RWPE2 (cell line): ENCODE measurements around the gene SLC30A10.

Experiments used
- ATAC-seq: fragments of 200-7000 bp; cut with Tn5 transposase; 3 replicates; pipeline ENCODE4 v1.9.1; 2021; ENCODE audit warnings: low read depth
- DNase-seq: peaks from one replicate; pipeline ENCODE4 v3.0.0-alpha.2; 2020; ENCODE audit warnings: low spot score
- H3K27ac ChIP-seq: fragments of 450-650 bp; 2 replicates; pipeline ENCODE4 v1.5.1; 2017; ENCODE audit warnings: mild to moderate bottlenecking; ENCODE audit not compliant: poor library complexity, severe bottlenecking
- H3K27me3 ChIP-seq: fragments of 250-450 bp; sonication (Bioruptor Pico); 2 replicates; pipeline ENCODE4 v1.5.1; 2021; ENCODE audit warnings: mild to moderate bottlenecking, moderate library complexity; ENCODE audit not compliant: insufficient read depth, poor library complexity, severe bottlenecking
- H3K36me3 ChIP-seq: fragments of 250-450 bp; sonication (Bioruptor Pico); 2 replicates; pipeline ENCODE4 v1.5.1; 2020; ENCODE audit warnings: low read depth, mild to moderate bottlenecking, moderate library complexity
- H3K4me1 ChIP-seq: fragments of 250-450 bp; sonication (Bioruptor Pico); 2 replicates; pipeline ENCODE4 v1.5.1; 2021; ENCODE audit warnings: mild to moderate bottlenecking, moderate library complexity; ENCODE audit not compliant: insufficient read depth, poor library complexity, severe bottlenecking
- H3K4me3 ChIP-seq: fragments of 250-450 bp; sonication (Bioruptor Pico); 2 replicates; pipeline ENCODE4 v1.5.1; 2021; ENCODE audit warnings: mild to moderate bottlenecking, moderate library complexity; ENCODE audit not compliant: severe bottlenecking
- H3K9me3 ChIP-seq: fragments of 250-450 bp; sonication (Bioruptor Pico); 2 replicates; pipeline ENCODE4 v1.5.1; 2021; ENCODE audit warnings: mild to moderate bottlenecking, moderate library complexity; ENCODE audit not compliant: severe bottlenecking
- CTCF ChIP-seq: fragments of 450-650 bp; IDR thresholded peaks from one replicate; pipeline ENCODE4 v1.5.1; 2017; ENCODE audit warnings: mild to moderate bottlenecking, moderate library complexity; ENCODE audit not compliant: poor library complexity, severe bottlenecking

SLC30A10 gene

DNA sequence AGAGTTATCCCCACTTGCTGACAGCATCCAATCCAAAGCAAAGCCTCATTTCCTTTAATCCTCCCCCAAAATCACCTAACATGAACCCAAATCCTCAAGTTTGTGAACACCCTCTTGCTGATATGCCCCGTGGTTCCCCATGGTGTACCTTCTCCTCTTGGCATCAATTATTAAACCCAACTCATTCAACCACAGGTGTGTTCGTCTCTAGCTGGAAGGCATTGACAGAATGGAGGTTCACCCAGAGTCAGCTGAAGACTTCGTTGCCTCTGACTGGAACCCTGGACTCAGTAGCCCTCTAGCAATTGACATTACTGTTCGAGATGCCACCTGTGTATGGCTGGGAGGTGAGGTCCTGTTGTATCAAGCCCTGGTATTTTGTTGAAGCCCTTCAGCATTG lies 22.8 kb downstream of the SLC30A10 start:
- no peak for DNase-seq
- Histone ChIP-seq H3K27me3 (no peaks in the 10 kb centered on the region), H3K27ac (no peak overlapping the region), H3K4me1 (no peaks in the 10 kb centered on the region), H3K9me3 (no peaks in the 10 kb centered on the region), H3K36me3 (no peaks in the 10 kb centered on the region), H3K4me3 (no peak overlapping the region)
- ATAC-seq, result no peak
- no peak for TF ChIP-seq CTCF

DNA sequence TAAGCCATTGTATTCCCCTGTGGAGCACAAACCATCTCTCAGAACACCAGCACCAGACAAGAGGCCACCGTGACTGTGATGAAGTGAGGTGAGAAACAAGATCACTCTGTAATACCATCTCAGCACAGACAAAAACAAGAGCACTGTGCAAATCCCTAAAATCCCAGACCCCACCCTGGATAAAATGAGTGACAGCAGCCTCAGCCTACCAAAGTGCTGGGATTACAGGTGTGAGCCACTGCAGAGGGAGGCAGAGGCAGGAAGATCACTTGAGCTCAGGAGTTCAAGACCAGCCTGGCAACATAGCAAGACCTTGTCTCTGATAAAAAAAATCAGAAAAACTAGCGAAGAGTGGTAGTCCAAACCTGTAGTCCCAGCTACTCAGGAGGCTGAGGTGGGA lies 23.4 kb downstream of the SLC30A10 start:
- ATAC-seq, result no peak
- TF ChIP-seq CTCF, result no peak
- no peak for DNase-seq
- Histone ChIP-seq H3K27ac (no peak overlapping the region), H3K9me3 (no peaks in the 10 kb centered on the region), H3K4me3 (no peak overlapping the region), H3K36me3 (no peaks in the 10 kb centered on the region), H3K4me1 (no peaks in the 10 kb centered on the region), H3K27me3 (no peaks in the 10 kb centered on the region)

DNA sequence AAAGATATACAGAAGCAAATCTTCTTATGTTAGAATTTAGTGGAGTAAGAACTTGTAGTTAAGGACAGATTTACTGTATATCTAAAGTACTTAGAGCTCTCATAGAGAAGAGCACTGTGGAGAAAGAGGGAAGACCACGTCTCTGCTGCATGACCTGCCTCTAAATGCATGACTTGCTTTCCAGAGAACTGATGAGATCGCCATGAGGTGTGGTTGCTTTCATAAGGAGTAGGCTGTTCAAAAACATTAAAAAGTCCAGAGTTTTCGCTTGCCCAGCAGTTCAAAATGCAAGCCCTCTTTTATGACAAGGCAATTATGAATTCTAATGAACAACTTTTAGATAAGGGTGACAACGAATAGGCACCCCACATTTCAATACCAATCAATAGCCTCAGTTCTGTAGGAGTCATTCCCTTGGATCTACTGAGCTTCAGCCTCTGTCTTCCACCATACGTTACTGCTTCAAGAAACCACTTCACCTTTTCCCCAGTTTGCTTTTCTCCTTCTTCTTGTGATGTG lies 24.9 kb downstream of the SLC30A10 start:
- Histone ChIP-seq H3K27me3 (no peaks in the 10 kb centered on the region), H3K4me1 (no peaks in the 10 kb centered on the region), H3K4me3 (no peak overlapping the region), H3K36me3 (no peaks in the 10 kb centered on the region), H3K9me3 (no peaks in the 10 kb centered on the region), H3K27ac (no peak overlapping the region)
- DNase-seq, result no peak
- no peak for ATAC-seq
- no peak for TF ChIP-seq CTCF

DNA sequence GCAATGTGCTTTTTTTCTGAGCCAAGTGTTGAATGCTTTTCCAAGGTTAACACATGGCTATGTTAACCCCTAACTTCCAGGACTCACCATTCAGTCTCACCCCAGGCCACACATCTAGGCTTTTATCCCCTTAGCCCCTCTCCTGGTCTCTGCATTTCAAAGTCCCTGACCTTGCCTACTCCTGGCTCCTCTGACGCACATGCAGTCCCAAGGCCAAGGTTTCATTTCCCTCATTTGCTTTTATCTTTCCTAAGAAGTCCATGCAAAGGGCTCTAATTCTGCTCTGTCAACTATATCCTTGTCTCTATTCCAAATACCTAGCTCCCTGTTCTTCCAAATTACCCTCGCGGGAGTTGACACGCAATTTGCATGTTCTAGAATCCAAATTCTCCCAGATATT lies 25.4 kb downstream of the SLC30A10 start:
- H3K4me1 ChIP-seq, result no peaks in the 10 kb centered on the region
- H3K27ac ChIP-seq, result no peak overlapping the region
- no peaks in the 10 kb centered on the region for H3K27me3 ChIP-seq
- DNase-seq (no peak), ATAC-seq (no peak)
- H3K4me3 ChIP-seq, result no peak overlapping the region
- TF ChIP-seq CTCF, result no peak
- no peaks in the 10 kb centered on the region for H3K9me3 ChIP-seq
- H3K36me3 ChIP-seq, result no peaks in the 10 kb centered on the region

GRCh38 chr1:219900882-219901281 lies 27.5 kb downstream of the SLC30A10 start:
- Histone ChIP-seq H3K4me3 (no peak overlapping the region), H3K27me3 (no peaks in the 10 kb centered on the region), H3K27ac (no peak overlapping the region), H3K36me3 (no peaks in the 10 kb centered on the region), H3K4me1 (no peaks in the 10 kb centered on the region), H3K9me3 (no peaks in the 10 kb centered on the region)
- no peak for TF ChIP-seq CTCF
- DNase-seq (no peak), ATAC-seq (no peak)
